IPS-NIHi11 (cell line): ENCODE results near the gene SYNPR.
"Not testable (repeated sequence)": the region's sequence is repeated elsewhere in the genome, so short reads cannot be mapped to it uniquely, and the experiment has no call there.

ENCODE experiments used
- DNase-seq: peaks from one replicate; pipeline ENCODE4 v3.0.0; 2012; ENCODE audit warnings: mixed read lengths, low spot score

Gene SYNPR

DNA sequence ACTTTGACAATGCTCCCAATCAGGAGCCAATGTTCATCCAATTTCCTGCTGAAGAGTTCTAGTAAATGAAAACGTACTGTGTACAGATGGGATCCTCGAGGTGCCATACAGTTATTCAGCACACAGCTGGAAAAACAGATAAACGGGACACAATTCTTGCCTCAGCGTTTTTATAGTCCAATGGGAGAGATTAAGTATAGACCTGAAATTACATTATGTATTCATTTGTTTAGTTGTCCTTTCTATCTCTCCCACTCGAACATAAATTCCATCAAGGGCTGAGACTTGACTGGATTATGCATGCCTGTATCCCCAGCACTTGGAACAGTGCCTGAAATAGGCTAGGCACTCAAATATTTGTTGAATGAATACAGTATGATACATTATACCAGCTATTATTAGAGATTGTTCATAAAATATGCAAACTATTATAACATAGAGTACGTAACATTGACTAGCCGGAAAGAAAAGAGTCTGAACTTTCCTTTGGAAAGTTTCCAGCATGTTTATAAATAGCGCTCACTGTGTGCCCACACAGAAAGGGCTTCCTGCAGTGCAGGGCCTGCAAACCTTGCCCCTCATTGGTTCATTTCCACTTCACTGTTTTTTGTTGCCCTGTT, 346.9 kb downstream of the SYNPR start:
- DNase-seq: no peak

DNA sequence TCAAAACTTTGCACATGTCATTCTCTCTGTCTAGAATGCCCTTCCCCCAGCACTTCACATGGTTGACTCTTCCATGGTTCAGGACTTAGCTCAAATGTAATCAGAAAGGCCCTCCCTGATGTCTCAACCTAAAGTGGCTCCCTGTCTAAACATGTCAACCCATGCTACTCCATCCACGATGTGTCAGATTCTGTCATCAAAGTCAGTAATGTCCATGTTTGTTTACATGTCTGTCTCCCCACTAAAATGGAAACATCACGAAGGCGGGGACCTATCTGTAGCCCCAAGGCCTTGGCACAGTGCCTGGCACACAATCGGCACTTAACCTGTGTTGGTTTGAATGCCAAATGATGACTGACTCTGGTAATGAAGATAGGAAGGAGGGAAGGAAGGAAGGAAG, 353.6 kb downstream of the SYNPR start:
- no peak for DNase-seq

DNA sequence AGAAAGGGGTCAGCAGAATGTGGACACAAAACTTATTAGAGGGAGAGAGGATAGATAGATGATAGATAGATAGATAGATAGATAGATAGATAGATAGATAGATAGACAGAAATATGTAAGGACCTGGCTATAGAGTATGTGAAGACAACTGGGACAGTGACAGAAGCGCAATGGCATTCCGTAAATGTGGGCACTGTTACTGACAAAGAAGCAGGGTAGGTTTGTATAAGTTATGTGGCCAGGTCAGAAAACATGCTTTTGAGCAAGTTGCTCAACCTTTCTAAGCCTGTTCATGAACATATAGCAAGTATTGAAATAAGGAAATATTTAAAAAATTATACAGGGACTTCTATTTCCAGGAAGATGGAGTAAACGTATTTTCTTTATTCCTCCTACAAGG, 357.1 kb downstream of the SYNPR start:
- no peak for DNase-seq

DNA sequence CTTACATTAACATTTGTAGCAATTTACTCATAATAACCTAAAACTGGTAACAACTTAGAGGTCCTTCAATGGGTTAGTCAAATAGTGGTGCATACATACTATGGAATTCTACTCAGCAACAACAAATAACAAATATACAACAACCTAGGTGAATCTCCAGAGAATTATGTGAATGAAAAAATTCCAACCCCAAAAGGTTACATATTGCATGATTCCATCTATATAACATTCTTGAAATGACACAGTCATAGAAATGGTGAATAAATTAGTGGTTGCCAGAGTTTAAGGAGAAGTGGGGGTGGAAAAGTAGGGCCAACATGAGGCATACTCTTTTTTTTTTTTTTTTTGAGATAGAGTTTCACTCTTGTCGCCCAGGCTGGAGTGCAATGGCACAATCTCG, 361.7 kb downstream of the SYNPR start:
- no peak for DNase-seq

DNA sequence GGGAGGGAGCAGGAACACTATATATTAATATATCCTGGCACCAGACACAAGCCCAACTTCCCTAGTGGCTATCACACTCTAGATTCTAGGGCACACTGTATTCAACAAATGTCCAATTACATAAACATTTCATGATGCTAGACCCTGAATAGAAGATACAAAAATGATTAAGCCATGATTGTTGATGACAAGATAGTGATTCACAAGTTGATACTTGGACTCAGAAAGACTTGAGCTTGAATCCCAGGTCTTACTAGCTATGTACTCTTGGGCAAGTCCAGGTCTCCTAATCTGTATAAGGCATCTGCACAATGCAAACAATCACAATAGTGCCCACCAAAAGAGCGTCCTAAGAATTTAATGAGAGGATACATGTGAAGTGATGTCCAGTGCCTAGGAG, 364.4 kb downstream of the SYNPR start:
- DNase-seq: no peak

DNA sequence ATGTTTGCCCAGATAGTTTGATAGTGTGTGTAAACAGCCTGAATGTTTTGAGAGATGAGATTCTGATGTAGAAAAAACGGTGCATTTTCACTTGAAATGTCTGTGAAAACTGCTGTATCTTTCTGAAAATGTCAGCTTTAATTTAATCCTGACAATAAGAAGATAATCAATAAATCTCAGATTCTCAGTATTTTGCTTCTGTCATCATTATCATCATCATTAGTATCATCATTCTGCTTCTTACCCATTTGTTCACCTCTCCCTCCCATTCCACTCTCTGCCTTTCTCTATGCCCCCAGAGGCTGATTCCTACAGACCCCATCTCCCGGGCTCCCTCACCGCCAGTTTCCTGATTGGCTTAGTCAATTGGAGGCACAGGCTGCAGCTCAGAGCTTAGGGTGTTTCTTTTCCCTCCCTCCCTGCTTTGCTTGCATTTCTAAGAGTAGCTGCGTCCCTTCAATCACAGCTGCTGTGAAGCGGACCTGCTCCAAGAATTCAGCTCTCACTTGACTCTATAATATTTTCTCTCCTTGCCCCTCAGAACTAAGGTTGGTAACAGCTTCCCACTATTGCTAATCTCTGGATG, 366.2 kb downstream of the SYNPR start:
- peak; percentile 58 for DNase-seq

DNA sequence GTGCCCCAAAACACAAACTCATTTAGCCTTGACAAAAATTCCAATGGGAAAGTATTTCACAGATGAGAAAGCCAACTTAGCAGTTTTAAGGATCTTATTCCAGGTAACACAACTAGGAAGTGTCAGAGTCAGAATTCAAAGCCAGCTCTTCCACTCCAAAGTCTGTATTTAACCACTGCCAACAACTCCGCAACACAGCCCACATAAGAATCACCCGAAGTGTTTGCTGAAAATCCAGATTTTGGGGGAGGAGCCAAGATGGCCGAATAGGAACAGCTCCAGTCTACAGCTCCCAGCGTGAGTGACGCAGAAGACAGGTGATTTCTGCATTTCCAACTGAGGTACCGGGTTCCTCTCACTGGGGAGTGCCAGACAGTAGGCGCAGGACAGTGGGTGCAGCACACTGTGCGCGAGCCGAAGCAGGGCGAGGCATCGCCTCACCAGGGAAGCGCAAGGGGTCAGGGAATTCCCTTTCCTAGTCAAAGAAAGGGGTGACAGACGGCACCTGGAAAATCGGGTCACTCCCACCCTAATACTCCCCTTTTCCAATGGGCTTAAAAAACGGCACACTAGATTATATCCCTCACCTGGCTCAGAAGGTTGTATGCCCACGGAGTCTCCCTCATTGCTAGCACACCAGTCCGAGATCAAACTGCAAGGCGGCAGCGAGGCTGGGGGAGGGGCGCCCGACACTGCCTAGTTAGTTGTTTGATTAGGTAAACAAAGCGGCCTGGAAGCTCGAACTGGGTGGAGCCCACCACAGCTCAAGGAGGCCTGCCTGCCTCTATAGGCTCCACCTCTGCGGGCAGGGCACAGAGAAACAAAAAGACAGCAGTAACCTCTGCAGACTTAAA, 367.0 kb downstream of the SYNPR start:
- DNase-seq: not testable (repeated sequence)

DNA sequence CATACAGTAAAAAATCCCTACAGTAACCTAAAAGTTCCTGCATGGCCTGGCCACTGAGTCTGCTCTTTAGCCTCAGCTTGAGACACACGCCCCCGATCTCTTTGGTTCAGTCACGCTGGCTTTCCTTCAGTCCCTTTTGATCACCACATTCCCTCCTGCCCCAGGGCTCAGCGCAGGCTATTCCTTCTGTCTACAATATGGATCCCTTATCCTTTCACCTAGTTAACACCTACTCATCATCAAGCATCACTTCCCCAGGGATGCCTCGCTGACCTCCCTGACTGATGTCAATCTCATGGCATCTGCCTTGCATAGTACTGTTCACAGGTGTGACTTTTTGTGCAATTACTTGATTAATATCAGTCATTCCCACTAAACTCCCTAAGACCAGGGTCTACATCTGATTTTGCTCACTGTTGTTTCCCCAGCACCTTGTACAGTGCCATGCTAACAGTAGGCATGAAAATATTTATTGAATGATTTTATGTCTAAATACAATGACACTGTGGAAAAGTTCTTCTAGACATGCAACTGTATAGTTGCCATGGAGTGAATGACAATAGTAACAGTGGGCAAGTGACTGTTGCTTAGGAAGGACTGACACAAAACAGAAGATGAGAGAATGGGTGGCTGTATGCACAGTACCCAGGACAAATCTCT, 374.1 kb downstream of the SYNPR start, which contains the start of gene SNTN:
SNTN (plus strand) TSS at position 610 of the 660 bp plus-strand sequence; CDS start at position 623, 13 bp downstream.
- DNase-seq: no peak

DNA sequence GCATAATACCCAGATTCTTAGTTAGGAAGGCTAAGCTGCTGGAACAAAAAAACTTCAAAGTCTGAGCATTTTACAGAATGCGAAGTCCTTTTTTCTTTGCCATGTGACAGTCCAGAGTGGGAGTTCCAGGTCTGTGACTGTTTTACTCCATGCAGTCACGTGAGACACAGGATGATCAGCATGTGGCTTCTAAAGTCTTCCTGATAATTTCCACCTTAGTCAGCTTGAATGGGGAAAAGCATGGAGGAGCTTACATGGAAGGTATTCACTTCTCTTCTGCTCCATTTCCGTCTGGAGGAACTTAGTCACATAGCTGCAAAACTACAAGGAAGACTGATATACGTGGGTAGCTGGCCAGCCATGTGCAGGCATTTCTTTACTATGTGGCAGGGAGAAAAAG, 376.1 kb downstream of the SYNPR start:
- no peak for DNase-seq

DNA sequence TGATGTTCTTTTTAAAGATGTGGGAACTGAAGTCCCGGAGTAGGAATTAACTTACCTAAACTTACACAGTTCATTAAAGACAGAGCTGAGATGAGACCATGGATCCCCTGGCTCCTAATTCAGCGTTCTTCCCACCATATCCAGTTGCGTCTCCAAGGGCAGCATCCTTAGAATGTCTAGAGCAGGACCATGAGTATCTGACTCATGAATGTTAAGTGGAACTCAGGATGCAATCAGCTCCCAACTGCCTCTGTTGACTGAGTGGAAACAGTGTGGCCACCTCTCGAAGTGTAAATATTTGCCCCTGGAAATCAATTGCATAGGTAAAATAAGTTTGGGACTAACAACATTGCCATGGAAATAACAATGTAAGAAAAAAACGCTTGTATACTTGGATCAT, 376.8 kb downstream of the SYNPR start:
- no peak for DNase-seq

DNA sequence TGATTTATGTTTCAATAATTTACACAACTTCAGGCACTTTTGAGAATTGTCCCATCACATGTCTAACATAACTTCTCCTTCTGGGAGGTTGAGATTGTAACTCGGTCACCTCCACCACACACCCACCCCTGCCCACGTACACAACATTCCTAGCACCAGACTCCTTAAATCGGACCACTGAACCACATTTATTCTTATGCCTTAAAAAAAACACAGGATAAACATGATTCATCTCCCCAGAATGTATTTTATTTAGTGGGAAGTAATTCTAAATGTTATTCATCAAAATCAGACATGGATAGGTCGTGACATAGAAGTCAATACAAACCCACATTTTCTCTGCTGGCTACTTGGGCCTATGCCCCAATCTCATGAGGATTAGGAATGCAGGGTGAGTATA, 377.4 kb downstream of the SYNPR start:
- no peak for DNase-seq

DNA sequence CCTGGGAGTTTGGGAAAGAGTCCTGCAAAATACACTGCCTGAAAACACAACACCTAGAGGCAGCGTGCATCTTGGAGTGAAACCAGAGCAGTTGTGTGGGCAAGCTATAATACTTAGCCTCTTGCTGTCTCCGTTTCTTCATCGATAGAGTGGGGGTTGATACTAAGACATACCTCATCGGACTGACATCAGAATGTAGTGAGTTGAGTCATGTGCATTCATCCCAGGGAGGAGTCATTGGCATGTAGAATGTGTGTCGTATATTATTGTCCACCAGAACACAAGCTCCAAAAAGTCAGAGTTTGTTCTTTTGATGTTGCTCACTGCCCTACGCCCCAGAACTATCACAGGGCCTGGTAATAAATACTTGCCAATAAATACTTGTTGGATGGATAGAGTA, 378.7 kb downstream of the SYNPR start:
- no peak for DNase-seq

DNA sequence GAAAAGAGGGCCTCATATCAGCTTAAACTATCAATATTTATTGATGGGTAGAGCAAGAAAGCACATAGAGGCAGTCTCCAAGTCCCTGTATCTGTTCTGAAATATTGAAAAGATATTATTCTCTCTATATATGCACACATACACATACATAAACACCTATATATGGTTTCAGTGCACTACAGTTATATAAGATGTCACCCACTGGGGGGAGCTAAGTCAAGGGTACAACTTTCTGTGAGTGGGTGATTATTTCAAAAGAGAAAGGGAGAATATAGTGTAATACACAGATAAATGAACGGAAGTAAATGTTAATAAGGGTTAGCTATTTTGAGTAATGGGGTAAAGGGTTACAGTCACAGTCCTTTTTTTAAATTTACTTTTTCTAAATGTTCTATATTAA, 383.1 kb downstream of the SYNPR start:
- DNase-seq: no peak

DNA sequence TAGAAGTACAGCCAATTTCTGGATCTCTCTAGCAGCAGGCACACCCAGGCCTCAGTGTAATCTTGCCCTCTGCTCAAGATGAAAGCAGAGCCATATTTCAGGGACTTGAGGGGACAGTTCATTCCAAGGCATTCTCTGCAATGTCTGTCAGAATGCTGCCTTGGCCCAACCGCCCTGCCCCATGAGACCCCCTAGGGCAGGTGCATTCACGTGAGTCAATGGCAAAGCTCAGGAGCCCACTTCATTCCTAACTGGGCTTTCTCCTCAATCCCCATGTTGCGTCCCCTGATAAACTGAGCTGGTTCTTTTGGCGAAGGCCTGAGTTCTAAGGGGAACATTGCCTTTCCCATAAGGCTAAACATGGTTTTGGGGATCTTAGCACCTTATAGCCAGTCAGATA, 383.9 kb downstream of the SYNPR start:
- DNase-seq: no peak

DNA sequence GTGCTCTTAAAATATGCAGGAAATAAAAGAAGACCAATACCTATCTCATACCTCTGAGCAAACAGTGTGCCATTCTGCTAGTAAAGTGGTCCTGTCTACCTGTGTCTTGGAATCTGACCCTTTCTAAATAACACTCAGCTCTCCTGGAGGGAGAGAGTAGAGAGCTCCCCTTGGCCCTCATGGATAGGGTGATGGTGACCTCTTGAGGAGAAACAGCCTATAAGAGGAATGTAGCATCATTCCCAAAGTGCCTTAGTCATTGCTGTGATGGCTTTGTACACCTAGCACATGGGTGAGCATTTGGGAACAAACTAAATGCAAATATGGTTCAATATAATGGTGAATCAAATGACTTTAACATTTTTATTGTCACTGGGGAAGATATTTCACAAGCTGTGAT, 384.4 kb downstream of the SYNPR start:
- DNase-seq: peak; percentile 23
